SU-DHL-6 (cell line): ENCODE measurements around the gene RAB2B.

ENCODE experiments used
- EZH2phosphoT487 ChIP-seq: fragments of 200-600 bp; sonication (generic), shearing (Covaris generic); conservative IDR thresholded peaks from 2 replicates; pipeline ENCODE4 v1.6.1; 2018; ENCODE audit warnings: mild to moderate bottlenecking, antibody characterized with exemption, low read length, moderate library complexity, mixed read lengths
- TF ChIP-seq, protein P1 (sequence below): fragments of 200-600 bp; sonication (generic); IDR thresholded peaks from one replicate; pipeline ENCODE4 v1.5.1; 2017; ENCODE audit warnings: antibody characterized with exemption, mild to moderate bottlenecking, low read length, moderate library complexity; ENCODE audit not compliant: insufficient read depth, poor library complexity, severe bottlenecking

GRCh38 chr14:21521501-21521900 lies 44.7 kb upstream of the RAB2B start:
- TF ChIP-seq, protein P1, sequence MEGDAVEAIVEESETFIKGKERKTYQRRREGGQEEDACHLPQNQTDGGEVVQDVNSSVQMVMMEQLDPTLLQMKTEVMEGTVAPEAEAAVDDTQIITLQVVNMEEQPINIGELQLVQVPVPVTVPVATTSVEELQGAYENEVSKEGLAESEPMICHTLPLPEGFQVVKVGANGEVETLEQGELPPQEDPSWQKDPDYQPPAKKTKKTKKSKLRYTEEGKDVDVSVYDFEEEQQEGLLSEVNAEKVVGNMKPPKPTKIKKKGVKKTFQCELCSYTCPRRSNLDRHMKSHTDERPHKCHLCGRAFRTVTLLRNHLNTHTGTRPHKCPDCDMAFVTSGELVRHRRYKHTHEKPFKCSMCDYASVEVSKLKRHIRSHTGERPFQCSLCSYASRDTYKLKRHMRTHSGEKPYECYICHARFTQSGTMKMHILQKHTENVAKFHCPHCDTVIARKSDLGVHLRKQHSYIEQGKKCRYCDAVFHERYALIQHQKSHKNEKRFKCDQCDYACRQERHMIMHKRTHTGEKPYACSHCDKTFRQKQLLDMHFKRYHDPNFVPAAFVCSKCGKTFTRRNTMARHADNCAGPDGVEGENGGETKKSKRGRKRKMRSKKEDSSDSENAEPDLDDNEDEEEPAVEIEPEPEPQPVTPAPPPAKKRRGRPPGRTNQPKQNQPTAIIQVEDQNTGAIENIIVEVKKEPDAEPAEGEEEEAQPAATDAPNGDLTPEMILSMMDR = no peak
- no peak for TF ChIP-seq EZH2phosphoT487
